Measurements from ENCODE around the gene C16orf87.

GRCh38 chr16:46836534-46837530, 5.9 kb upstream of the C16orf87 start:
- TF ChIP-seq CTCF (IDR thresholded peaks at IDR 0.05; ENCODE audit: low read depth, low read length, missing input control) (no peak), ATF3 (IDR thresholded peaks at IDR 0.05) (no peak), MAX (IDR thresholded peaks at IDR 0.05) (no peak), FOXA1 (IDR thresholded peaks at IDR 0.05) (no peak), JUND (IDR thresholded peaks at IDR 0.05) (no peak), RXRA (IDR thresholded peaks at IDR 0.05) (no peak), EGR1 (IDR thresholded peaks at IDR 0.05; ENCODE audit: low read depth in 2 of 2) (no peak)
